NCI-H2029 treated with DMSO at 0.1 percent for 48 hours (cell line): Measurements from ENCODE around the gene JPT2.

Experiments
- DNase-seq: peaks from one replicate; lab custom pipeline; 2025; lab: John Stamatoyannopoulos, UW

JPT2 gene

DNA sequence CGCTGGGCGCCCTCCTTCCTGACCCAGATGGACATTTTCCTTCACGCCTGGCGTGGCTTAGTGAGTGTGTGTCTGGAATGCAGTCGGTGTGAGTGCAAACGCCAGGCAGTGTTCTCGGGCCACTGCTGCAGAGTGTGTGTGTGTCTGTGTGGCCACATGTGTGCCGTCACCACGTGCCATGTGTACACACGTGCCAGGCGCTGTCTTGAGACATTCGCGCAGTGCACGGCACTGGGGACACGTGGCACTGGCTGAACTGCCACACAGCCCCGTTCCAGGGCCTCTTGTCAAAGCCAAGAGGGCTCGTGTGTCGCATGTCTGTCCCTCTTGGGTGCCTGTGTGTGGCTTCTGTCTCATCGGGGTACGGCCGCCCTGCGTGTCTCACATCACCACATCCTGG is 56.7 kb downstream of the JPT2 start:
- DNase-seq: no peak

DNA sequence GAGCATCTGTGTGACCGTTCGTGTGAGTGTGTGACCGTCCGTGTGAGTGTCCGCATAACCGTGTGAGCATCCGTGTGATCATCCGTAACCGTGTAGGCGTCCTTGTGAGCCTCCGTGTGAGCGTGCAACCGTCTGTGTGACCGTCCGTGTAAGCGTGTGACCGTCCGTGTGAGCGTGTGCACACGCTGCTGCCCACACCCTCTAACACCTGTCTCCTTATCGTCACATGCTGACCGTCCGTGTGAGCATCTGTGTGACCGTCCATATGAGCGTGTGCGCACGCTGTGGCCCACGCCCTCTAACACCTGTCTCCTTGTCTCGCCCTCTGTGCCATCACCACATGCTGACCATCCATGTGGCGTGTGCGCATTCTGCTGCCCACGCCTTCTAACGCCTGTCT is 62.2 kb downstream of the JPT2 start:
- DNase-seq: no peak

DNA sequence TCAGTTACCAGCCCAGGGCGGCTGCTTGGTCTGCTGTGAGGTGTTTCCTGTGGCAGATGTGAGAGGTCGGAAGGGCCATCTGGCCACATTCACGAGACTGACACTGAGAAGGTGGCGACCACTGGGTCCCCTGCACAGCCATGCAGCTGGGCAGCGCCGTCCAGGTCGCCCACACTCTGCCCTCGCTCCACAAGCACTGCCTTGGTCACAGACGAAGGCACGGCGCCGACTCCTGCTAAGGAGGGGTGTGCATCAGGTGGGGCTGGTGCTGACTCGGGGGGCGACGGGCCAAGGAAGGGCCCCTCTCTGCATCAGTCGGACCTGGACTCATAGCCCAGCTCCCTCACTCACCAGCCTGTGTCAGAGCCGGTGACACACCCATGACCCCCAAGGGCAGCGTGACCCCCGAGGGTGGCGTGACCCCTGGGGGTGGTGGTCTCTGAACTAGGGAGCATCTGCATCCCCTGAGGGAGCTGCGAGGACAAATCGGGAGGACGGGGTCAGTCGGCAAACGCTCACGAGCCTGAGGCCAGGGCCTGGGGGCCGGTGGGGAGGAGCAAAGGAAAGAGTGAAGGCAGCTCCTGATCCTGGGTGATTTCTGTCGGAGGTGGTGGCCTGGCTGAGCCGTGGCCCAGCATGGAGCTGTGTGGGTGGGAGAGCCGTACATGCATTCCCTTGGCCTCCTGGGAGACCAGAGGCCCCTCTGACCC is 62.9 kb downstream of the JPT2 start:
- DNase-seq: no peak

GRCh38 chr16:1741553-1742165 is 63.6 kb downstream of the JPT2 start:
- DNase-seq: no peak

- DNase-seq: no peak
Measured at GRCh38 chr16:1743376-1744337, 65.6 kb downstream of the JPT2 start.

DNA sequence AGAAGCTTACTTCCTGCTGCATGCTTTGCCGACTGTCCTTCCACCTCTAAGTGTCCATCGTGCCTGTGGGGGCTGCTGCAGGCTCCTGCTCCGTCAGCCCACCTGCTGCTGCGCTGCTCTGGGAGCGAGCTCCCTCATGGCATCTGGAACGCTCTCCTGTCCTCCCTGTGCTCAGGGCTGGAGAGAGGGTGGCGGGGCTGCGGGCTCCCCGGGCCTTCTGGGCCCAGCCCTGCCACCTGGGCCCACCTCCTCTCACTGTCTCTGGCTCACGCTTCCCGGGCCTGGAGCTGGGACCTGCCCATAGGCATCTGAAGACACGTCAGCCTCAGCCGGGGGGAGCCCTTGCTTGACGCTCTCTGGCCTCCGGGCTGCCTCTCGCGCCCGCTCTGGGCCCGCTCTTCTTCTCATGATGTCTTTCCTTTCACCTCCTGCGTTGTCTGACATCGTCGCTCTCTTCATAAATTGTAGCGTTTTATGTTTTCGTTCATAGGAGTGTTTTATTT is 66.3 kb downstream of the JPT2 start:
- no peak for DNase-seq

DNA sequence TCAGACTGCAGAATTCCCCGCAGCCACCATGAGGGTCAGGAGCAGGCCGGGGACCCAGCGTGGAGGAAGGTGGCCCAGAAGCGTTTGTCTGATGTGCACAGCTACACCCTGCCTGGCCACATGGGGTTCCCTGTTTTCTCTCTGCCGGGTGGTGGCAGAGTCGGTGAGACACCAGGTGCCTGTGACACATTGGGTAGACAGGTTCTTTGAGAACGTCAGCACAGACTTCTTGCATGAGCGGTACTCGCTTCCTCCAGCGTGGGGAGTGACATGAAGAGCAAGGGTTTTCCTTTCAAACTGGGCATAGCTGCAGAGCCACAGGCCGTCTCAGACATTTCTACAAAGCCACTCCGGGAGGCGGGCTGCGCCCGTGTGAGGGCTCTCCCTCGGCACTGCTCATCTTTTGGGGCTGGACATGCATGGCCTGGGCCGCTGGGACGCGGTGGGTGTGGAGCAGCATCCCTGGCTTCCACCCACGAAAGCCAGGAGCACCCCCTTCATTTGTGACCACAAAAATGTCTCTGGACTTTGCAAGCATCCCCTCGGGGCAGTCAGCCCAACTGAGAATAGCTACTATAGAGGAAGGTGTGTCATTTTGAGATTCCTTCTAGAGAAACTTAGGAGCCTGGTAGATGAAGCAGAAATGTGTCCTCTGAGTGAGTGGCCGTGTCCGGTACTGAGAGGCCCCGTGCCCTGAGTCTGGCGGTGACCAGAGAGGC is 67.3 kb downstream of the JPT2 start:
- no peak for DNase-seq

DNA sequence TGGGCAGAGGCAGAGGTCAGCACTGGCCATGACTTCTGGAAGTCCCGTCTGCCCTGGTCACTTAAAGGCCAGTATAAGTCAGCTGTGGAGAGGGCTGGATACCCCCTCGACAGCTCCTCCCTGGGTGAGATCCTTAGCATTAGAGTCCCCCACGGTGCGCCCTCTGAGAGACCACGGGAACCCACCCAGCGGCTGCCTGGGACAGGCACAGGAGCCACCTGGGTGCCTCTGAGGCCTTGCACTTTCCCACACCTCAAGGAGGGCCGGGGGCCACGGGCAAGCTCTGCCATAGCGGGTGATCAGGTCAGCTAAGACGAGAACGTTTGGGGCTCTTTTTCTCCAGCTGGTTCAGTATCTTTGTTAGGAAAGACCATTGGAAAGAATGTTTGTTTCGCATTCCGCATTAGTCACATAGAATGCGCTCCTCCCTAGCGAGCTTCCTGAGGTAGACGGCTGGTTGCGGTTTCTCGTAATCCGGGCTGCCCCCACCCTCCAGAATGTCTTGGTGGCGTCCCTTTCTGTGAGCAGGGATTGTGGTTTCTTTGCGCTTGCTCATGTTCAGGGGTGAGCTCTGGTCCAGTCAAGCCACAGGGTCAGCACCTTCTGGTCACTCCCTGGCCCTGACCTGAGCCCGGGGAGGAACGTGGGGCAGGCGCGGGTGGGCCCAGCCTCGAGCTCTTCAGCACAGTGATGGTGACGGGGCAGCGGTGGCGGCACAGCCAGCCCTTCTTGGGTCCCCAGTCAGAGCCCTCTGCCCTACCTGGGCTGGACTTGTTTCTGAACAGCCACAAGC is 68.0 kb downstream of the JPT2 start:
- no peak for DNase-seq

DNA sequence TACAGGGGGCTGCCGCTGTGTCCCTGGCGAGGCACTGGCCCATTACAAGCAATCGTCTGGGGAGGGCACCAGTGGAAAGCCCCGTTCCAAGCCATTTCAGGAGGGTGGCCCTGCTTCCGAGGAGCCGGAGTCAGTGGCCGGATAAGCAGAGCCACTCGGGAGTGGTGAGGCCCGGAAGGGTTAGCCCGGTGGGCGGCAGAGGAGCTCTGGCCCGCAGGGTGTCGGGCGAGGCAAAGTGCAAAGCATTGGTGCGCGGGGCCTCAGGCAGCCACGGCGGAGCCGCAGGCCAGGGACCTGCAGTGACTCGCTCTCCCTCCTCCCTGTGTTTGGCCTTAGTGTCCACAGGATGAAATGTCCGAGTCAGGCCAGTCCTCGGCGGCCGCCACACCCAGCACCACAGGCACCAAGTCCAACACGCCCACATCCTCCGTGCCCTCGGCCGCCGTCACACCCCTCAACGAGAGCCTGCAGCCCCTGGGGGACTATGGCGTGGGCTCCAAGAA is 68.7 kb downstream of the JPT2 start:
- no peak for DNase-seq

- no peak for DNase-seq
Measured at GRCh38 chr16:1747934-1748333, 69.9 kb downstream of the JPT2 start.

DNA sequence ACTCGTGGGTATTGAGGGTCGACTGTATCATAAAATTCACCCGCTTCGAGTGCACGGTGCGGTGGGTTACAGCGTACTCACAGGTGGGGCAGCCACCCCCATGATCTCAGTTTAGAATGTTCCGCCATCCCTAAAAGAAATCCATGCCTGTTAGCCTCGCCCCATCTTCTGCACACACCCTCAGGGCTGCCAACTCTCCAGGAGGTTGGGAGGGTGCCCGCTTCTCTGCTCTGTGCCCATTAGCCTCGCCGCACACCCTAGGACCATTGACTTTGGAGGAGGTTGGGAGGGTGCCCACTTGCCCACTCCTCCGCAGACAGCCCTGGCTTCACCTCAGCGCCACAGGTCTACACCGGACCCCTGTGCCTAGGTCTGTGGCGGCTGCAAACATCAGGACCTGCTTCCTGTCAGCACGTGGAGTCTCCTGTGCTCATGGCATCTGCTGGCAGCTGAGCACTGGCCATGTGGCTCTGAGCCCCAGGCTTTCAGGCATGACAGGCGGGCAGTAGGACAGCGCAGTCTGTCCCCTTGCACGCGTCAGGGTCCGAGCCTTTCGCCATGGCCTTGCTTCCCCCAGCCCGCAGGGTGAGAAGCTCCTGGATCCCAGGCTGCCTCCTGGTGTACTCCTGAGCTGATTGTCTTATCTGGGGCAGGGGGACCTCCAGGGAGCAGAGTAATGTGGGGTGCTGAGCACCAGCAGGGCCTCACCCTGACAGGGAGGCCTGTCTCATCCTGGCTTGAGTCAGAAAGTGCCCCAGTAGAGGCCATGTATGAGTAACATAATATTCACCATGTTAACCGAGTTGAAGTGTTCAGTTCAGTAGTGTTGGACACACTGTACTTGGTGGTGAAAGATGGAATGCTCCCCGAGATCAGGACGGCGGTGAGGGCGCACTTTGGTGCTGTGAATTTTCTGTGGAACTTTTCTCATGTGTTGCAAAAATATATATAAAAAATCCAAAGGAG is 71.4 kb downstream of the JPT2 start:
- DNase-seq: no peak
